Mononuclear cell (primary cell): ENCODE results near the gene TMEM63A. TPM values are rescaled to one million over a fixed set of nuclear protein-coding genes. Genes with fewer than 3 reads are reported as not detected.

Experiments
- H3K27me3 ChIP-seq: 2 replicates; pipeline ENCODE4 v1.6.0; 2011; ENCODE audit warnings: low read length, control low read depth; ENCODE audit not compliant: insufficient read depth
- H3K4me1 ChIP-seq: 2 replicates; pipeline ENCODE4 v1.5.1; 2011; ENCODE audit warnings: mild to moderate bottlenecking, low read length, control low read depth; ENCODE audit not compliant: insufficient read depth
- H3K4me3 ChIP-seq: 2 replicates; pipeline ENCODE4 v1.5.1; 2011; ENCODE audit warnings: mild to moderate bottlenecking, low read length, moderate library complexity
- H3K9me3 ChIP-seq: 2 replicates; pipeline ENCODE4 v1.5.1; 2011; ENCODE audit warnings: low read depth, mild to moderate bottlenecking, control low read depth, low read length
- total RNA-seq: library from RNA; depleted of rRNA; stranded (reverse); fragments of >200 nt; gene quantifications from one replicate; pipeline ENCODE4 v1.2.3, GENCODE V29; 2012

Gene TMEM63A
- total RNA-seq, 1 donor = 56.0 TPM

GRCh38 chr1:225915538-225915991, 33.4 kb upstream of the TMEM63A start:
- Histone ChIP-seq H3K27me3 (no peaks in the 10 kb centered on the region), H3K4me3 (no peak overlapping the region), H3K4me1 (peaks cover 11% of the 10 kb centered on the region), H3K9me3 (no peaks in the 10 kb centered on the region)

GRCh38 chr1:225914947-225915346, 32.8 kb upstream of the TMEM63A start:
- Histone ChIP-seq H3K27me3 (no peaks in the 10 kb centered on the region), H3K4me1 (peaks cover 17% of the 10 kb centered on the region), H3K9me3 (no peaks in the 10 kb centered on the region), H3K4me3 (no peak overlapping the region)

DNA sequence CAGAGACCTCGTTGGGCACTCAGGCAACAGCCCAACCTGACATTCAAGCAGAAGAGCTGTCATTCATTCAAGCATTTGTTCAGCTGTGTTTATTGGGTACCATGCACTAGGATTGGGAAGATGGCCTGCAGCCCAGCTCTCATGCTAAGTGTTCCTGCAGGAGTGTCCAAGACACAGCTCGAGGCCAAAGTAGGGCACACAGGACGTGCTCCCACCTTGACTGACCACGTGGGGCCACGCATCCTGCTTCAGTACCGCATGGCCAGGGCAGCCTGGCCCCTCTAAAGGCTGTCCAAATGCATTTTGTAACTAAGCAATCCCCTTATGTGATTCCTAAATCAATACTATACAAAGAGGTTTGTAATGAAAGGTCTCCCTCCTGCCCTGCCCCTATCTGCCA, 32.2 kb upstream of the TMEM63A start:
- Histone ChIP-seq H3K4me1 (peaks cover 22% of the 10 kb centered on the region), H3K27me3 (no peaks in the 10 kb centered on the region), H3K9me3 (no peaks in the 10 kb centered on the region), H3K4me3 (no peak overlapping the region)

- Histone ChIP-seq H3K4me1 (peaks cover 23% of the 10 kb centered on the region), H3K27me3 (no peaks in the 10 kb centered on the region), H3K9me3 (no peaks in the 10 kb centered on the region), H3K4me3 (no peak overlapping the region)
Observed at GRCh38 chr1:225911191-225912130, 29.3 kb upstream of the TMEM63A start.

DNA sequence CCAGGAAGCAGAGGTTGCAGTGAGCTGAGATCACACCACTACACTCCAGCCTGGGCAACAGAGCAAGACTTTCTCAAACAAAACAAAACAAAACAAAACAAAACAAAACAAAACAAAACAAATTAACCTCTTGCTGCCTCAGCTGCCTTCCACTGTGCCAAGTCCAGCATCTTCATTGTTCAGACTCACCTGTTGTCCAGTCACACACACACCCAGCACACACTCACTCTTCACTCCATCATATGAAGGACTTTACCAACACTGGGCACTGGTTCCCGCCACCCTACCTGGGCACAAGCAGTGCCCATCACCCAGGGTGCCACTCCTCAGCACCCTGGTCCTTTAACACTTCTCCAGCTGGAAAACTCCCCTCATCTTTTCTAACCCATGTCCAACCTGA, 27.3 kb upstream of the TMEM63A start:
- Histone ChIP-seq H3K9me3 (no peaks in the 10 kb centered on the region), H3K27me3 (no peaks in the 10 kb centered on the region), H3K4me3 (no peak overlapping the region), H3K4me1 (peaks cover 23% of the 10 kb centered on the region)

GRCh38 chr1:225908773-225909172, 26.6 kb upstream of the TMEM63A start:
- Histone ChIP-seq H3K4me3 (no peak overlapping the region), H3K4me1 (peaks cover 23% of the 10 kb centered on the region), H3K9me3 (no peaks in the 10 kb centered on the region), H3K27me3 (no peaks in the 10 kb centered on the region)

DNA sequence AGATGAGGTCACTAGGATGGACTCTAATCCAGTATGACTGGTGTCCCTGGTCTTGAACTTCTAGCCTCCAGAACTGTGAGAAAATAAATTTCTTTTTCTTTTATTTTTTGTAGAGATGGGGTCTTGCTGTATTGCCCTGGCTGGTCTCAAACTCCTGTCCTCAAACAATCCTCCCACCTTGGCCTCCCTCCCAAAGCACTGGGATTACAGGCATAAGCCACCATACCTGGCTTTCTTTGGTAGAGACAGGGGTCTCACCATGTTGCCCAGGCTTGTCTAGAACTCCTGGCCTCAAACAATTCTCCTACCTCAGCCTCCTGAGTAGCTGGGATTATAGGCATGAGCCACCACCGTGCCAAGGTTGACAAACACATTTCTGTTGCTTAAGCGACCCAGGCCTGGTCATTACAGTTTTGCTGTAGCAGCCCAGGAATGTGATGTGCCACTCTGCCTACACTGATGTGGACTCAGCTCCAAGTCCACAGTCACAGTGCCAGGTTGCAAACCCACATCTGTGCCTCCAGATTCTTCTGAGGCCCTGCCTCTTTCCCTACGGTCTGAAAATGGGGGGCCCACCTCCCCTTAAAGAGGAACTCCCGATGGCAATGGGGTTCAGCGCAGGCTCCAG, 25.9 kb upstream of the TMEM63A start:
- peaks cover 23% of the 10 kb centered on the region for H3K4me1 ChIP-seq
- H3K4me3 ChIP-seq = no peak overlapping the region
- no peaks in the 10 kb centered on the region for H3K9me3 ChIP-seq
- no peaks in the 10 kb centered on the region for H3K27me3 ChIP-seq

DNA sequence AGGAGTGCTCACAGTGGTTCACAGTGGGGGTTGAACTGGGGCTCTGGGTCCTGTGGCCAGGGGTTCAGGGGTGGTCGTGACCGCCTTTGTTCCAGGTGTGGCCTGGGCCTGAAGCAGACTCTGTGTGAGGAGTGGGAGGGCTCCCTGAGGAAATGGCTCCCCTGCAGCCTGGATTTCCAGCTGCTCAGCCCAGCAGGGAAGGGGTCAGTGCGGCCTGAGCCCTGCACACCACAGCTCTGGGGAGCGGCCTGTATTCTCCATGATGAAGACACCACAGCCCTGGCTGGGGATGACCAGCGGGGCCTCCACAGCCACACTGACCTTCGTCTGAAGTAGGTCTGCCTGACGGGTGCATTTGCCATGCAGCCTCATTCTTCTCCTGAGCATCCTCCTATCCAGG, 25.2 kb upstream of the TMEM63A start:
- H3K27me3 ChIP-seq = no peaks in the 10 kb centered on the region
- peaks cover 23% of the 10 kb centered on the region for H3K4me1 ChIP-seq
- H3K9me3 ChIP-seq = no peaks in the 10 kb centered on the region
- no peak overlapping the region for H3K4me3 ChIP-seq

DNA sequence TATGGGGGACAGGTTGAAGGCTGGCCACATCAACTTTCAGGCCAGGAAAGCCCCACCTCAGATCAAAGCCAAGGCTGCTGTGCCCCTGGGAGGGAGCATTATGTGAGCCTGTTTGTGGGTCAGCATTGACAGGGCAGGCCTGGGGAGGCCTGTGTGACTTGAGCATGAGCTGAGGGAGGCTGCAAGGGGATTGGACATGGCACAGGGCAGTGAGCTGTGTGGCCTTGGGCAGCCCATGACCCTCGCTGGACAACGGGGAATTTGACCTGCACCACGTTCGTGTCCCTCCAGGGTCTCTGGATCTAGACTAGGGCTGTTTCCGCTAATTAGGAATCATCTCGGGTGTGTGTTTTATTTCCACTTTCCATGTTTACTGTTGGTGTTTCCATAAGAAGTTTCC, 24.3 kb upstream of the TMEM63A start:
- Histone ChIP-seq H3K4me3 (no peak overlapping the region), H3K27me3 (no peaks in the 10 kb centered on the region), H3K4me1 (peaks cover 20% of the 10 kb centered on the region), H3K9me3 (no peaks in the 10 kb centered on the region)

- Histone ChIP-seq H3K27me3 (no peaks in the 10 kb centered on the region), H3K4me3 (no peak overlapping the region), H3K9me3 (no peaks in the 10 kb centered on the region)
Observed at GRCh38 chr1:225903623-225904022, 21.4 kb upstream of the TMEM63A start.

GRCh38 chr1:225899044-225899925, 17.1 kb upstream of the TMEM63A start:
- Histone ChIP-seq H3K4me3 (no peak overlapping the region), H3K27me3 (no peaks in the 10 kb centered on the region), H3K9me3 (no peaks in the 10 kb centered on the region), H3K4me1 (peaks cover 34% of the 10 kb centered on the region)

More at GRCh38 chr1:225903623-225904022, 21.4 kb upstream of the TMEM63A start:
- H3K4me1 ChIP-seq = peaks cover 5% of the 10 kb centered on the region

- Histone ChIP-seq H3K27me3 (no peaks in the 10 kb centered on the region), H3K9me3 (no peaks in the 10 kb centered on the region), H3K4me3 (no peak overlapping the region), H3K4me1 (peaks cover 34% of the 10 kb centered on the region)
Observed at GRCh38 chr1:225897595-225898514, 15.7 kb upstream of the TMEM63A start.

DNA sequence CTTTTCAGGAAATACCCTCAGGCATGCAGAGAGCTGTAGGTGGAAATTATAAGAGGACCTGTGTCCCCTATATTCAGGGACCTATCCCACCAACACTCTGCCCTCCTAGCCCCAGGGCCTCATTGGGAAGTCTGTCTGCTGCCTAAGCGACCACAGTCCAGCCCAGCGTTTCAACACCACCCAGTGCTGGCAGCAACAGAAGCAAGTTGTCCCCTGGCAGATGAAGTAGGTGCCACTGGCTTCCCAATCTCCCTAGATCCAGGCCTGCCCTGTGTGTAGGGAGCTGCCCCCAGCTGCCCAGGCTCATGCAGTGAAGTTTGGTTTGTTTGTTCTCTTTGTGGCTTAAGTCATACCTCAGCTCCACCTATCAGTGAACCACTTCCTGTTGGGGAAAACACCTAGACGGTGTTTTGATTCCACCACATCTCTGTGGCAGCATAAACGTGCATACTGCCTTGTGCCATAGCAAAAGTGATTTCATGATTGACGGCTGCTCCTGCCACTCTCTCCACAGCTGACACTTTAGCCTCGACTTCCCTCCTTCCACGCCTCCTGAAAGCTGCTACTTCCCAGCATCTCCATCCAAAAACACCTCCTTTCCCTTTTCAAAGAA, 14.9 kb upstream of the TMEM63A start:
- Histone ChIP-seq H3K4me1 (peaks cover 34% of the 10 kb centered on the region), H3K4me3 (no peak overlapping the region), H3K27me3 (no peaks in the 10 kb centered on the region), H3K9me3 (no peaks in the 10 kb centered on the region)

- H3K4me3 ChIP-seq = no peak overlapping the region
- H3K4me1 ChIP-seq = peaks cover 34% of the 10 kb centered on the region
- no peaks in the 10 kb centered on the region for H3K9me3 ChIP-seq
- no peaks in the 10 kb centered on the region for H3K27me3 ChIP-seq
Observed at GRCh38 chr1:225896494-225896893, 14.3 kb upstream of the TMEM63A start.
